T47D (cell line): Measurements from ENCODE around the gene APLNR.

ENCODE experiments used
- DNase-seq, 2 experiments: peaks; one replicate each; pipeline versions ENCODE4 v3.0.0 to v3.0.0-alpha.2; 2011 to 2012; ENCODE audit warnings: low read depth in 1 of 2, low spot score in 1 of 2
- JUND ChIP-seq: IDR thresholded peaks from 2 replicates; pipeline ENCODE4 v1.6.1; 2012; ENCODE audit warnings: low read depth
- in situ Hi-C: cut with HindIII; loops from 2 replicates; pipeline ENCODE4 v1.10.0; 2016; ENCODE audit warnings: low sequenced_read_pairs, low pct_unique_long_range_greater_than_20kb

Gene APLNR

GRCh38 chr11:57241353-57241972 lies 4.4 kb upstream of the APLNR start:
- in situ Hi-C loops = no loop called here
- no peak for TF ChIP-seq JUND
- no peak for DNase-seq

GRCh38 chr11:57240757-57241156 lies 3.7 kb upstream of the APLNR start:
- in situ Hi-C loops = no loop called here
- no peak for DNase-seq
- TF ChIP-seq JUND = no peak

DNA sequence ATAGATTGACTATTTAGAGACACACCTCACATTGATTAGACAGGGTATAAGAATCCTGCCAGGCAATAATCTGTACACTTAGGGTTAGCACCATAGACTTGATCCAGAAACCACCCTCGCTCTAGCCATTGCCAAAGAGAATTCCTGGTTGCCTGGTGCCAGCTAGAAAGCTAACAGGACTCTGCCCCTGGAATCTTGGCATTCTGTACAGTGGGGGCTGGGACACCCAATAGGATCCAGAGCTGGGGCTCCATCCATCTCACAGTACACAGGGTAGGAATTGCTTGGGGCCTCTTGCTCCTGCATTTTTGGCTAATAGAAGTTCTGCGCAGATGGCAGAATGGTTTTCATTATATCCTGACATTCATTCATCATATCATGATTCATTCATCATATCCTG lies 3.0 kb upstream of the APLNR start:
- no peak for TF ChIP-seq JUND
- DNase-seq = no peak
- in situ Hi-C loops = no loop called here

GRCh38 chr11:57239348-57239747 lies 2.3 kb upstream of the APLNR start:
- DNase-seq = no peak
- no peak for TF ChIP-seq JUND
- in situ Hi-C loops = no loop called here

DNA sequence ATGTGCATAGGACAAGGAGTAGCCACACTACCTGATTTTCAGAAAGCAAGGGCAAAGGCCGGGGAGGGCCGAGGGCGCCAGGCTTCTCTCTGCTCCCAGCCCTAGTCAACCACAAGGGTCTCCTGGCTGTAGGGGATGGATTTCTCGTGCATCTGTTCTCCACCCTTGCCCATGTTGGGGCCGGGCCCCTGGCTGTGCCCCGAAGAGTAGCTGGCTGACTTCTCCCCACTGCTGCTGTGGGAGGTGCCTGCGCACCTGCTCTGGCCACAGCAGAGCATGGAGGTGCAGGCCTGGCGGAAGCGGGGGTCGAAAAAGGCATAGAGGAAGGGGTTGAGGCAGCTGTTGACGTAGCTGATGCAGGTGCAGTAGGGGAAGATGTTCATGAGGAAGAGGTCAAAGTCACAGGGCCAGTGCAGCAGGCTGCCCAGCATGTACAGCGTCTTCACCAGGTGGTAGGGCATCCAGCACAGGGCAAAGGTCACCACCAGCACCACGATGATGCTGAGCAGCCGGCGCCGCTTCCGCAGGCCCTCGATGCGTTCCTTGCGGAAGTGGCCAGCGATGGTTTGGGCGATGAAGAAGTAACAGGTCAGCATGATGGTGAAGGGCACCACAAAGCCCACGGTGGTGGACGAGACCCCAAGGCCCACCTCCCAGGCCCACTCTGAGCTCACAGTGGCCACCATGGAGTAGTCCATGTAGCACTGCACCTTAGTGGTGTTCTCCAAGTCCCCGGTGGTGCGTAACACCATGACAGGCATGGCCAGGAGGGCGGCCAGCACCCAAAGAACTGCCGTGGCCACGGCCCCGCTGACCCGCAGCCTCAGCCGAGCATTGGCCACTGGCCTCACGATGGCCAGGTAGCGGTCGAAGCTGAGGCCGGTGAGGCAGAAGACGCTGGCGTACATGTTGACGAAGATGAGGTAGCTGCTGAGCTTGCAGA lies 1.0 kb downstream of the APLNR start:
- TF ChIP-seq JUND = no peak

DNA sequence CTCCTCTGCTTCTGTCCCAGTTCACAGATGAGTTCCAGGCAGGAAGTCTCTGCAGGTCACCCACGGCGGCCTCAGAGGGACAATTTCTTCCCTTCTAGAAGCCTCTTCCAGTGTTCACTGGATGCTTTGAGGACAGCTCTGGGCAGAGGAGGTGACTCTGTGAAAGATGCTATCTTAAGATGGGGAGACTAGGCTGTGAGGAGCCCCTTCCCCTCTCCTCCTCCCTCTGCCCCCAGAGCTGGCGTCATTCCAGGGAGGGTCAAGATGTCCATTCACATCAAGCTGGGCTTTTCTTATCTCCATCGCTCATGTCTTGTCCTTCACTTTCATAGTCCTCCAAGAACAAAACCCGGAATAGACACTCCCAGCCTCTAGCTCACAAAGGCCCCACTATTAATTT lies 3.3 kb downstream of the APLNR start:
- in situ Hi-C loops = no loop called here
- DNase-seq = no peak
- TF ChIP-seq JUND = no peak

More for the DNA sequence above, 1.0 kb downstream of the APLNR start:
- DNase-seq = no peak
- in situ Hi-C loops = no loop called here

DNA sequence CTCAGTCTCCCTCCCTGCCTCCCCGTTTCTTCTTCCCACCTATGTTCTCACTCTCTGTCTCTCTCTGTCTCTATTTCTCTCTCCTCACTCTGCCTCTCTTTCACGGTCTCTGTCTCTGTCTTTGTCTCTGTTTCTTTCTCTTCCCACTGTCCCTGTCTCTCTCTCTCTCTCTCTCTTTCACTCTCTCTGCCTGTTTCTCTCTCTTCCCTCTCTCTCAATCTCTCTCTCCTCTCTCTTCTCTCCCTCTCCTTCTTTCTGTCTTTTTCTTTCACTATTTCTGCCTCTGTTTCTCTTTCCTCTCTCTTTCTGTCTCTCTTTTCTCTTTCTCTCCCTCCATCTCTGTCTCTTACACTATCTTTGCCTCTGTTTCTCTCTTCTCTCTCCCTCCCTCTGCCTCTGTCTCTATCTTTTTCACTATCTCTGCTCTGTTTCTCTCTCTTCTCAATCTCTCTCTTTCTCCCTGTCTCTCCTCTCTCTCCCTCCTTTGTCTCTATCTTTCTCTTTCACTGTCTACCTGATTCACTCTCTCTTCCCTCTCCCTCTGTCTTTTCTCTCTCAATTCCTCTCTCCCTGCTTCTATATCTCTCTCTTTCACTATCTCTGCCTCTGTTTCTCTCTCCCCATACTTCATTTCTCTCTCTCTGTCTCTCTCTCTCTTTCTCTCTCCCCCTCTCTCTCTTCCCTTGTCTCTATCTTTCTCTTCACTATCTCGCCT lies 5.4 kb downstream of the APLNR start:
- TF ChIP-seq JUND = no peak
- in situ Hi-C loops = no loop called here
- no peak for DNase-seq

GRCh38 chr11:57230791-57231538 lies 6.1 kb downstream of the APLNR start:
- DNase-seq = no peak
- in situ Hi-C loops = no loop called here
- no peak for TF ChIP-seq JUND

DNA sequence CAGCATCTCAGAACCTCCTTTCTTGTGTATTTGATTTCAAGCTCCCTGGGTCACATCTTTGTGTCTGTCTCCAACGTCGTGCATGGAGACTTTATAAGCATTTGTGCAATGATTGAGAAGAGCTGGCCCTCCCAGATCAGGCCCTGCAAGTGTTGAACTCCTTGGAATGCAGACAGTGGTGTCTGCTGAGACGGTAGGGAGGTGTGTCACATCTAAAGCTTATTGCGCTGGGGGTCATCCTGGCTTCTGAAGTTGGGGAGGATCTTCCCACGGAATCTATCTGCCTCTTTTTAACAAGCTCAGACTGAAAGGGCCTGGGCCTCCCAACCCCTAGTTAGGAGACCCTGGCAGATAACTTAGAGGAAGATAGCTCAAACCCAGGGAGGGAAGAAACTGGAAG lies 6.7 kb downstream of the APLNR start:
- no peak for TF ChIP-seq JUND
- no peak for DNase-seq
- in situ Hi-C loops = no loop called here

- TF ChIP-seq JUND = no peak
- DNase-seq = no peak
- in situ Hi-C loops = no loop called here
These were observed 8.4 kb downstream of the APLNR start for GRCh38 chr11:57228600-57228999.

DNA sequence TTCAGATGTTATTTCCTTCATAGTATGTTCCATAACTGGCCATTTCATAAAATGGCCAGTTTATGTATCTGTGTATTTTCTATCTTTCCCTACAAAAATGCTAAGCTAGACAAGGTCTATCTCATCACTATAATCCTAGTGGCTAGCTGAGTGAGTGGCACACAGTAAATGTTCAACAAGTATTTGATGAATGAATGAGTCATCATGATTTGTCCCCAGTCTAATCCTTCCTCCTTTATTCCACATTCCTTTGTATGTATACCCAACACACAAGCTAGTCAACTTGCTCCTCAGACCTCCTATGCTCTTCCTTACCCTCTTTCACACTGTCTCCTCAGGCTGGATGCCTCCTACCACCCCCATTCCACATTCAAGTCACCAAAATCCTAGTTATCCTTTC lies 12.5 kb downstream of the APLNR start:
- no peak for TF ChIP-seq JUND
- in situ Hi-C loops = no loop called here
- no peak for DNase-seq

GRCh38 chr11:57224128-57224527 lies 12.9 kb downstream of the APLNR start:
- in situ Hi-C loops = no loop called here
- no peak for TF ChIP-seq JUND

More at GRCh38 chr11:57224128-57224527, 12.9 kb downstream of the APLNR start:
- DNase-seq = no peak
